GM23248 (cell line): Measurements from ENCODE around the gene GBP5. TPM values are rescaled to one million over a fixed set of nuclear protein-coding genes. Genes with fewer than 3 reads are reported as not detected.
"Not testable (repeated sequence)": the region's sequence is repeated elsewhere in the genome, so short reads cannot be mapped to it uniquely, and the experiment has no call there.

Experiments used
- DNase-seq: peaks from one replicate; pipeline ENCODE4 v3.0.0-alpha.2; 2015
- H2AFZ ChIP-seq: fragments of 200-600 bp; sonication (generic); 2 replicates; pipeline ENCODE4 v1.6.1; 2016; ENCODE audit warnings: antibody characterized with exemption
- H3F3A ChIP-seq: fragments of 200-600 bp; sonication (generic); 2 replicates; pipeline ENCODE4 v1.6.1; 2016; ENCODE audit warnings: mild to moderate bottlenecking, antibody characterized with exemption, mixed run types; ENCODE audit not compliant: insufficient read depth
- H3K27ac ChIP-seq: fragments of 200-600 bp; sonication (generic); 2 replicates; pipeline ENCODE4 v1.5.1; 2016; ENCODE audit warnings: mild to moderate bottlenecking
- H3K27me3 ChIP-seq: fragments of 200-600 bp; sonication (generic); replicated peaks from 2 replicates; pipeline ENCODE4 v1.6.1; 2016; ENCODE audit warnings: mild to moderate bottlenecking; ENCODE audit not compliant: insufficient read depth
- H3K36me3 ChIP-seq: fragments of 200-600 bp; sonication (generic); 2 replicates; pipeline ENCODE4 v1.6.1; 2016; ENCODE audit warnings: low read depth, mild to moderate bottlenecking
- H3K4me1 ChIP-seq: fragments of 200-600 bp; sonication (generic); 2 replicates; pipeline ENCODE4 v1.6.1; 2016; ENCODE audit warnings: mild to moderate bottlenecking; ENCODE audit not compliant: insufficient read depth
- H3K4me2 ChIP-seq: fragments of 200-600 bp; sonication (generic); one replicate; pipeline ENCODE4 v1.6.1; 2016; ENCODE audit warnings: mild to moderate bottlenecking; ENCODE audit not compliant: unreplicated experiment
- H3K4me3 ChIP-seq: fragments of 200-600 bp; sonication (generic); 2 replicates; pipeline ENCODE4 v1.5.1; 2016; ENCODE audit warnings: mild to moderate bottlenecking
- H3K79me2 ChIP-seq: fragments of 200-600 bp; sonication (generic); 2 replicates; pipeline ENCODE4 v1.6.1; 2016; ENCODE audit warnings: mild to moderate bottlenecking; ENCODE audit not compliant: insufficient read depth
- H3K9ac ChIP-seq: fragments of 200-600 bp; sonication (generic); 2 replicates; pipeline ENCODE4 v1.6.1; 2016; ENCODE audit warnings: mild to moderate bottlenecking
- H3K9me2 ChIP-seq: fragments of 200-600 bp; sonication (generic); 2 replicates; pipeline ENCODE4 v1.6.1; 2016; ENCODE audit warnings: mixed run types, mild to moderate bottlenecking, moderate library complexity; ENCODE audit not compliant: insufficient read depth
- H3K9me3 ChIP-seq: fragments of 200-600 bp; sonication (generic); one replicate; pipeline ENCODE4 v1.6.1; 2017; ENCODE audit warnings: low read depth
- H4K20me1 ChIP-seq: fragments of 200-600 bp; sonication (generic); 2 replicates; pipeline ENCODE4 v1.6.0; 2016; ENCODE audit not compliant: insufficient read depth
- EZH2 ChIP-seq: fragments of 200-600 bp; sonication (generic); IDR thresholded peaks from 2 replicates; pipeline ENCODE4 v1.6.1; 2018; ENCODE audit warnings: antibody characterized with exemption, mild to moderate bottlenecking; ENCODE audit not compliant: insufficient read depth, poor library complexity, severe bottlenecking
- EZH2phosphoT487 ChIP-seq: fragments of 200-600 bp; sonication (generic); IDR thresholded peaks from 2 replicates; pipeline ENCODE4 v1.6.1; 2018; ENCODE audit warnings: antibody characterized with exemption, moderate library complexity, mild to moderate bottlenecking, low read depth; ENCODE audit not compliant: insufficient read depth
- WGBS, 2 experiments: methylation state at CpG; one replicate each; pipeline ENCODE4 v1.1.6; 2015 to 2017; ENCODE audit warnings: low lambda C conversion rate in 2 of 2, low coverage in 1 of 2; ENCODE audit errors: missing lambda C conversion rate in 2 of 2; 5-methylcytosine and 5-hydroxymethylcytosine counted together
- in situ Hi-C: fragments of 300-500 bp; cut with MboI; formaldehyde crosslinking; loops from 2 replicates; pipeline ENCODE4 v1.15.0; 2020
- polyA plus RNA-seq: library from polyadenylated mRNA; unstranded; fragments of >200 nt; fragmentation: Nextera tagmentation; extraction: Ambion mirVana; gene quantifications from 2 replicates; pipeline ENCODE4 v1.2.1, GENCODE V29; 2016
- total RNA-seq: library from RNA; depleted of rRNA; stranded (reverse); fragments of >200 nt; shearing (Covaris generic); gene quantifications from 2 replicates; pipeline ENCODE4 v1.2.3, GENCODE V29; 2014; rRNA removed

GBP5 gene
- total and polyA plus RNA-seq, 2 experiments from 2014 or later: 0.43 to 1.2 TPM

- in situ Hi-C loops: no loop called here
- H3K4me2 ChIP-seq: no peak overlapping the region
- WGBS, 2 experiments: 87 to 92% methylated on average over 2 of the region's 2 CpGs
- no peak for DNase-seq
- TF ChIP-seq EZH2phosphoT487 (no peak), EZH2 (no peak)
- no peaks in the 10 kb centered on the region for H3K36me3 ChIP-seq
- H3K79me2 ChIP-seq: no peaks in the 10 kb centered on the region
- no peaks in the 10 kb centered on the region for H3K27me3 ChIP-seq
- no peak overlapping the region for H3K9ac ChIP-seq
- H3K9me2 ChIP-seq: no peaks in the 10 kb centered on the region
- H3K27ac ChIP-seq: no peak overlapping the region
- H3F3A ChIP-seq: peaks cover 21% of the 10 kb centered on the region
- H3K9me3 ChIP-seq: no peaks in the 10 kb centered on the region
- H4K20me1 ChIP-seq: no peaks in the 10 kb centered on the region
- no peak overlapping the region for H3K4me3 ChIP-seq
- no peak overlapping the region for H2AFZ ChIP-seq
- H3K4me1 ChIP-seq: peaks cover 19% of the 10 kb centered on the region
These were observed 15.6 kb downstream of the GBP5 start for GRCh38 chr1:89257041-89257440.

GRCh38 chr1:89255581-89255980 lies 17.1 kb downstream of the GBP5 start:
- H3K27me3 ChIP-seq, H3K79me2 ChIP-seq, H3K4me1 ChIP-seq, H3K36me3 ChIP-seq, H3K9me2 ChIP-seq, H3K9me3 ChIP-seq, DNase-seq, H4K20me1 ChIP-seq, H2AFZ ChIP-seq, in situ Hi-C loops, H3K4me3 ChIP-seq, H3K9ac ChIP-seq, H3F3A ChIP-seq, H3K27ac ChIP-seq, H3K4me2 ChIP-seq: not testable (repeated sequence)
- WGBS, 2 experiments: 94% methylated on average over 8 of the region's 8 CpGs

- Histone ChIP-seq H3K27ac (no peak overlapping the region), H2AFZ (no peak overlapping the region), H3K36me3 (no peaks in the 10 kb centered on the region), H4K20me1 (no peaks in the 10 kb centered on the region), H3K9ac (no peak overlapping the region), H3K4me1 (no peaks in the 10 kb centered on the region), H3K9me3 (no peaks in the 10 kb centered on the region), H3K9me2 (no peaks in the 10 kb centered on the region), H3F3A (no peaks in the 10 kb centered on the region), H3K79me2 (no peaks in the 10 kb centered on the region), H3K4me2 (no peak overlapping the region), H3K4me3 (no peak overlapping the region), H3K27me3 (no peaks in the 10 kb centered on the region)
- 60 to 62% methylated on average over 4 of the region's 4 CpGs for WGBS, 2 experiments
- DNase-seq: no peak
- in situ Hi-C loops: no loop called here
- TF ChIP-seq EZH2phosphoT487 (no peak), EZH2 (no peak)
These were observed 17.9 kb downstream of the GBP5 start for GRCh38 chr1:89254658-89255287.

GRCh38 chr1:89243046-89243445 lies 29.6 kb downstream of the GBP5 start:
- no peak for DNase-seq
- Histone ChIP-seq H3K27ac (no peak overlapping the region), H3K36me3 (no peaks in the 10 kb centered on the region), H4K20me1 (no peaks in the 10 kb centered on the region), H3K9ac (no peak overlapping the region), H3K4me3 (no peak overlapping the region), H3K9me2 (peaks cover 3% of the 10 kb centered on the region; the same call in 1 of the 2 replicates), H3K9me3 (no peaks in the 10 kb centered on the region), H3K27me3 (no peaks in the 10 kb centered on the region), H3F3A (no peaks in the 10 kb centered on the region), H3K4me2 (no peak overlapping the region), H3K4me1 (no peaks in the 10 kb centered on the region), H3K79me2 (no peaks in the 10 kb centered on the region), H2AFZ (no peak overlapping the region)
- in situ Hi-C loops: no loop called here
- TF ChIP-seq EZH2 (no peak), EZH2phosphoT487 (no peak)
- 77 to 86% methylated on average over 3 of the region's 3 CpGs for WGBS, 2 experiments

Other genes with a start within 250 kb of the GBP5 start
- 59.9 and 63.5 TPM in 2 replicates for gene GBP3, start 250.0 kb downstream of the GBP5 start, total RNA-seq
- gene GBP3, start 250.0 kb downstream of the GBP5 start, polyA plus RNA-seq: 29.9 and 33.1 TPM in 2 replicates
- 25.2 and 42.5 TPM in 2 replicates for gene GBP1, start 207.7 kb downstream of the GBP5 start, total RNA-seq
- 18.4 and 19.2 TPM in 2 replicates for gene GBP1, start 207.7 kb downstream of the GBP5 start, polyA plus RNA-seq
- gene GBP2, start 146.7 kb downstream of the GBP5 start, total RNA-seq: 5.4 and 9.3 TPM in 2 replicates
- gene GBP2, start 146.7 kb downstream of the GBP5 start, polyA plus RNA-seq: 3.3 and 4.8 TPM in 2 replicates
- not detected in 2 replicates for gene GBP7, start 96.9 kb downstream of the GBP5 start, total RNA-seq
- gene GBP7, start 96.9 kb downstream of the GBP5 start, polyA plus RNA-seq: not detected in 2 replicates
- gene GBP4, start 73.9 kb downstream of the GBP5 start, total RNA-seq: not detected in 2 replicates
- gene GBP4, start 73.9 kb downstream of the GBP5 start, polyA plus RNA-seq: 0.03 TPM in 1 of 2 replicates, not detected in the other
- gene GBP6, start 91.2 kb upstream of the GBP5 start, total RNA-seq: not detected in 2 replicates
- gene GBP6, start 91.2 kb upstream of the GBP5 start, polyA plus RNA-seq: not detected in 2 replicates